ENCODE results near the gene RBFOX2.

RBFOX2 gene

DNA sequence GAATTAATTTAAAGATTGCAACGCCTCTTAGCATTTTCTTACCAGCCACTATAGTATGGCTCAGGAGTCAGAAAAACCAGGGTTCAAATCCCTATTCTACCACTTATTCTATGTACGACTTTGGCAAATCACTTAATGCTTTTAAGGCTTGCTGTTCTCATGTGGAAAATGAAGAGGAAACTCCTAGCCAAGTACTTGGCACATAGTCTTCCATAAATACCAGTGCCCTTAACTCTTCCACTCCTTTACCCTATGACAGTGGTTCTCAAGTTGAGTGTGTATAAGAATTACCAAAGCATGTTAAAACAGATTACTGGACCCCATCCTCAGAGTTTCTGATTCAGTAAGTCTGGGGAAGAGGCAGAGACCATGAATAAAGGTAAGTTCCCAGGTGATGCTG lies 107.6 kb downstream of the RBFOX2 start:
- DNase-seq: no peak

DNA sequence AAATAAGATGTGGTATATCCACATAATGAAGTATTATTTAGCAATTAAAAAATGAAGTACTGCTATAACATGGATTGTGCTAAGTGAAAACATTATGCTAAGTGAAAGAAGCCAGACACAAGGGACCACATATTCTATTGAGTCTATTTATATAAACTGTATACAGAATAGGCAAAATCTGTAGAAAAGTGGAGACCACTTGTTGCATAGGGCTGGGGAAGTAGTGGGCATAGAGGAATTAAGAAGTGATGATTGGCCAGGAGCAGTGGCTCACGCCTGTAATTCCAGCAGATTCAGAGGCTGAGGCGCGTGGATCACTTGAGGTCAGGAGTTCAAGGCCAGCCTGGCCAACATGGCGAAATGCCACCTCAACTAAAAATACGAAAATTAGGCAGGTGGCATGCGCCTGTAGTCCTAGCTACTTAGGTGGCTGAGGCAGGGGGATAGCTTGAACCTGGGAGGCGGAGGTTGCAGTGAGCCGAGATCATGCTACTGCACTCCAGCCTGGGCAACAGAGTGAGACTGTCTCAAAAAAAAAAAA lies 109.6 kb downstream of the RBFOX2 start:
- no peak for DNase-seq

DNA sequence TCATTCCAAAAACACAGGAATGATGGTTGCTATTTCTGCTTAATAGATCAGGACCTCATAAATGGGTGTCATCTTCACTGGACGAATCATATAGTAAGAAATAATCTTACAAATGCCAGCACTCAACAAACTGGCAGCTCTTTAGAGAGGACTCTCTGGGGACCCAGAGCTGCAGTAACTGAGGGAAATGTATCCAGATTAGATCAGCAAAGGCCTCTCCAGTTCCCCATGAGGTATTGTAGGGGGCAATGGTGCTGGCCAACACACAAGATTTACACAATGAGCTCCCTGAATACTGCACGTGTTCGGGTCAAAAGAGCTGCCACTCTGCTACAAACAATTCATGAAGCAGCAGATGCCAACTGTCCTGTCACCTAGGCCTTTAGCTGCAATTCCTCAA lies 110.2 kb downstream of the RBFOX2 start:
- DNase-seq: no peak

DNA sequence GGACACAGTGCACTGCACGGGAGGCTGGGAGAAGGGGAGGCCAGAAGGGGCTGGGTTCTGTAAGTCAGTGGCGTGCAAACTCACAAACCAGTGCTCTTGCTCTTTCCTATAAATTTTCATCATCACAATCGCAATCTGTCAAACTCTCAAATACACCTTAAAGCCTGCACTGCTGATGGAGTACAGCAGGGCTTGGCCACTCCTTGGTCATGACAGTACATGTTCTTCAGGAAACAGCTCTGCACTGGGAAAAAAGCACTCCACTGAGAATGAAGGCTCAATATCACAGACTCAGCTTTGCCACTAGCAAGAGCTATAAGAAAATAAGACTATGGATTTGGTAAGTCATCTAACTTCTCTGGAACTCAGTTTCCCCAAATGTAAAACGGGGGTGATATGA lies 111.0 kb downstream of the RBFOX2 start:
- DNase-seq: no peak

DNA sequence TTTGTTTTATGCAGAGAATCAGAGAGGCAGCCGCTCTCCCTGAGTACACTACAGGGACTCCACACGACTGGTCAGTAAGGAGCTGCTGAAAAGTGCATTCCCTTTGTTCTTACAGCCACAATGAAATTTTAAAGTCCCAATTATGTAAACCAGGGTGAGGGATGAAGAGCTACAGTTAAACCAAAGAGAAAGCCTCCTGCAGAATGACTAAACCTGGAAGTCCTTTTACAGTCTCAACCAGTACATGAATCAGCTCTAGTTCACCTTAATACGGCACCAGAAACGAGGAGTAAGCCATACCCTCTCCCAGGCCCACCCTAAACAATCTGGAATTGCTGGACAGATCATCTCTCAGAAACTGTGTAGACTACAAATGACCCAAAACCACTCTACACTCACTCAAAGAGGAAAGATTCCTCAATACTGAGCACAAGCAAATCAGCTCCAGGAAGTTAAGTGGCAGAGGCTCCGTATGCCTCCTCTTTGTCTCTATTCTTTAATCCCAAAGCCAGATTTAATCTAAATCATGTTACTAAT lies 113.1 kb downstream of the RBFOX2 start:
- DNase-seq: peak; percentile 16

DNA sequence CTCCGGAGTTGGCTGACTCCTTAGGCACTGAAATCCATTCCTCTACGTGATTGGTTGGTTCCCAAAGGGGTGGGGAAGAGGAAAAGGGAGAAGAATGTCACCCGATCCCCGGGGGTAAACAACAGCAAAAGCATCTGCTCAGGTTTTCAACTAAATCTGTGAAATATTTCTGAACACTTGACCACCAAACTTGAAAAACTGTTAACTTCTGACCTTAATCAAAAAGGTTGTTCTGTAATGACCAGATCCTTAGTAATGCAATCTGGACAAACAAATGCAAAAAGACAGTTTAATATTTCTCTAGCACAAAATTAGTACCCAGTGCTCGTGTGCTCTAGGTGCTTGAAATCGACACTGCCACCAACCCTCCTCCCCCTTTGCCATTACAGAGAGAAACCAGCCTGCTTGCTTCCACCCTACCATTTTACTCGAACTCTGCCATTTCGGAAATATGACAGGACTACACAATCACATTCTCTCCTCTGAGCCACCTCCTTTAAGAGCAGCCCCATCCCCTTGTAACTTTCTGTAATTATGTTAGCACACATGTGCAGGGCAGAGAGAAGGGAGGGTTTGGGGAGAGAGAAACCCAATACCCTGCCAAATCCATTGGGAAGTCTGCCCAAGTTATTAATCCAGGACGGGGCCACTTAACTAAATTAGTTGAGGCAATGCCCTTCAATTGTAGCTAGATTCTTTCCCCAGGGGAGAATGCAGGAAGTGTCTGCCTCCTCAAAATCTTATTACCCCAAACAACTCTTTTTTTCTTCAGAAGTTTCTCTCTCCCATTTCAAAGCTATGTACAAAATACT lies 113.8 kb downstream of the RBFOX2 start:
- peak; percentile 92 for DNase-seq

DNA sequence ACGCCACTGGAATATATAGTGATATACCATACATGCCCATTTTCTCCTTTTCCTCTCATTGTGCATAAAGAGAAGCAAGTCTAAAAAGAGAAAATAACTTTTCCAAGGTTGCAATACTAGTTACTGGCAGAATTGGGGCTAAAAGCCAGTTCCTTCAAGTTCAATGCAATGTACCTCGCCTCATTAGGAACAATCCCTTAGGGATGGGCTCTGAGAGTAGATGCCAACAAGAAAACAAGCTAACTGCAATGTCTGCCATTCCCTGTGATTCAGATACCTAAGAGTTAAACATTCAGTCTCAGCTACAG lies 114.3 kb downstream of the RBFOX2 start:
- no peak for DNase-seq

DNA sequence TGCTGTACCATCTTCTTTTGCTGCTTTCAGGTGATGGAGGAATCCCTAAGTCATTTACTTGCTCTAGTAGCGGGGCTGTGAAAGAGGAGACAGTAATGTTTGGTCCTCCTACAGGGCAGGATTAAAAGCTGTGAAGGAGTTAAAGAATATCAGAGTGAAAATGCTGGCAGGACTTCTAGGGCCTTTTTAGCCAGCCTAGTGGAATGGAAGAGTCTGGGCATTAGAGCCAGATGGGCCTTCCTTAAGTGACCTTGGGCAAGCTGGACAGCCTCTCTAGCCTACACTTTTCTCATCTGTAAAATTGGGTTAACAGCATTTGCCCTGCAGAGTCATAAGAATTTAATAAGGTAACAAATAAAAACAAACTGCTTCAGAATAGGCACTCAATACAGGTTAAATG lies 114.7 kb downstream of the RBFOX2 start:
- no peak for DNase-seq

DNA sequence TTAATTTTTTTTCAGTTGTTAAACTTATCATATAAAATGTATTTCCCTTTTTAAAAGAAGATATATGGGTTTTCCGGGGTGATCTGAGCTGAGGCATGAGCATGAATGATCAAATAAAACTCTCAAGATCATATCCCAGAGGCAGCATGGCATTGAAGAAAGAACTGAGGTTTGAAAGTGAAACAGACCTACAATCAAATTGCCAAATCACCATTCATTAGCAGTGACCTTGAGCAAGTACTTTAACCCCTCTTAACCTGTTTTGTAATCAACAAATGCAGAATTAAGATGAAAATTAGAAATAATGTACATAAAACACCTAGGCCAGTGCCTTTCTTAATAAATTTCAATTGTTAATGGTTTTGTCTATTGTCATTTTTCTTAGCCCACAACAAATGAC lies 116.0 kb downstream of the RBFOX2 start:
- no peak for DNase-seq

DNA sequence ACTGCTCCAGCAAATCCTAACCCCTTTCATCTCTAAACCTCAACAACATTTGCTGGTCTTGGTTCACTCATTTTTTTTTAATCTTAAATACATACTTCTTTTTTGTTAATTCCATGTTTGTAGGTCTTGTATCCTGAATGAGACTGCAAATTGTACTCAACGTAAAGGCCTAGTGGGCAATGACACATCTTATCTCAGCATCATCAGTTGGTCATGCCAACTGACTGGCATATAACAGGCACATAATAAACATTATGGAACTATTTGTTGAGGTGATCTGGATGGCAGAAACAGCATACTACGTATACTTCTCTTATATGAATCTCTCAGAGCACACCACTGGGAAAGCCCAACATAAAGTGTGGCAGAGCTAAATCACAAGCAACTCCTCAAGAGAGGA lies 116.7 kb downstream of the RBFOX2 start:
- no peak for DNase-seq

DNA sequence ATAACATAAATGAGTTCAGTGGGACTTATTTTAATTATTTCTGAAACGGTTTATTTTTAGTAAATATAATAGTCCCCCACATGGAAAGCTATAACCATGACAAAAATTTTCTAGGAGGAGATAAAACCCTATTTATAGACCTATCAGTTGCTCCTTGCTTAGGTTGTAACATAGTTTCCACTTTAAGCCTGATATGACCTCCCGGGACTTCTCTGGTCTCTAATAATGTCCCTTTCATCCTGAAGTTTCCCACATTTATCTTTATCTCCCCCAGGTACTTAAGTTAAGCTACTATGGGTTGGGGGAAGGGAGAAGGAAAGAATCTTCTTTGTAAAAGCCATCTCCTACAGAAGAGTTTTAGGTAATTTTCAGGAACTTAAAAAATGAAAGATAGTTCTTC lies 117.7 kb downstream of the RBFOX2 start:
- no peak for DNase-seq

DNA sequence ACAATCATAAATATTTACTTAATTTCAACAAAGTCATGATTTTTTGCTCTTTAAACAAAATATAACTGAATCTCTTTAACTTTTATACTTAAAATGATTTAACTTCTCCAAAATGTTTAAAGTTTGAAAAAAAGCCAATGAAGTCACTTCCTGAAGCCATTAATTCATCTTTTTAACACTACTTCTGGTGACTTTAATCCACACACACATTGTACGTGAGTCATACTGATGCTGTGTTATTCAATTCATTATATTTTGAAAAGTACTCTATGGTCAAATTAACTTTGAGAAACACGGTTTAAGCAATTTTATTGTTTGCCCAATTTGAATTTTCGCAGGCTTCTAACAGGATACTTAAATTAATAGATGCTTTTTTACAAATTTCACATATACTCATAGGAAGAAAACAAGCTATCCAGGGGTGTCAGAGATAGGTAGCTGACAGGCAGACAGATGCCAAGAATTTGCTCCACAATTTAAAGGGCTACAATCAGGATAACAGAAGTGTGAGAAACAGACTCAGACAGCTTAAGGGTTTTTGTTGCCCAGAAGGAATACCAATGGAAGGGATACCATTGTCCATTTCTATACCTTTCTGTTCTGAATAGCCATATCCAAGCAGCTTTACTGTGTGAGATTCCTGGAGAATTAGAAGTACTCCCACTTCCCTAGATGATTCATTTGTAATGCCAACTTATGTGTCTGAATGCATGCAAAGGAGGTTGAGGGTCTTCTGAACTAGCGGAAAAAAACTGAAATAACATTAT lies 118.4 kb downstream of the RBFOX2 start:
- no peak for DNase-seq

DNA sequence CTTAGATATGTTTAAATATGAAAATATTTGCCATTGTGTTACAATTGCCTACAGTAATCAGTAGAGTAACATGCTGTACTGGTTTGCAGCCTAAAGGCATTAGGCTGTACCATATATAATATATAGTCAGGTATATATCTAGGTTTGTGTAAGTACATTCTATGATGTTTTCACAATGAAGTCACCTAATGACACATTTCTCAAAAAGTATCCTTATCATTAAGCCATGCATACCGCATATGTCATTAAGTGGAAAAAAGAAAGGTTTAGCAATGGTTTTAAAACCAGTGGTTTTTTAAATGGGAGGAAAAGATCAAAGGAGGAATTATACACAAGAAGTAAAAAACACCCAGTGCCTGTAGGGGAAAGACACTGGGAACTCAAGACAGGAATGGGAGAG lies 122.7 kb downstream of the RBFOX2 start:
- no peak for DNase-seq

DNA sequence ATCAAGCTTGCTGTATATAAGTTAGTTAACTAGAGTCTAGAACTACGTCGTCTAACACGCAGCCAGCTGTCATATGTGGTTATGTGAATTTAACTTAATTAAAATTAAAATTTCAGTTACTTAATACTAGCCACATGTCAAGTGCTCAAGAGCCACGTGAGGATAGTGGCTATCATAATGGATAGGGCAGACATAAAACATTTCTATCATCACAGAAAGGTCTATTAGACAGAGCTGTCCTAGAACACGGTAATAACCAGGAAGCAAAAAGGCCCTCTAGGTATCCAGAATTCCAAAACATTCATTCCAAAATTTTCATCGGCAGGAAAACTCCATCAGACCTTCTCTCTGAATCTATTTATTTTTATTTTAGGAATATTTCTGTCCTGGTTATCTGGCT lies 123.9 kb downstream of the RBFOX2 start:
- no peak for DNase-seq

DNA sequence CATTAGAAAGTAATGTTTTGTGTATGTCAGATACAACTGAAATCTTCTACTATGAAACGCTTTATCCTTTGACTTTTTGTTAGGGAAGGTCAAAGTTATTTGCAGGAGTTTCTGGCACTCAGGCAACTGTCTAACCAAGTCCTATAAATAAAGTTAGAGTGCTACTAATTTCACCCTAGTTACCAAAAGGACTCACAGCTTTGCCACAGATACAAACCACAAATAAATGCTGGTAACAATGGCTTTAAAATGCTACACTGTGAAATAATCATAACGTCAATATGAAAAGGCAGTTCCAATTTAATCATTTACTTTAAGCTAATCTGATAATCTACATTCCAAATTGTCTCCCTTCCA lies 124.3 kb downstream of the RBFOX2 start:
- DNase-seq: no peak

DNA sequence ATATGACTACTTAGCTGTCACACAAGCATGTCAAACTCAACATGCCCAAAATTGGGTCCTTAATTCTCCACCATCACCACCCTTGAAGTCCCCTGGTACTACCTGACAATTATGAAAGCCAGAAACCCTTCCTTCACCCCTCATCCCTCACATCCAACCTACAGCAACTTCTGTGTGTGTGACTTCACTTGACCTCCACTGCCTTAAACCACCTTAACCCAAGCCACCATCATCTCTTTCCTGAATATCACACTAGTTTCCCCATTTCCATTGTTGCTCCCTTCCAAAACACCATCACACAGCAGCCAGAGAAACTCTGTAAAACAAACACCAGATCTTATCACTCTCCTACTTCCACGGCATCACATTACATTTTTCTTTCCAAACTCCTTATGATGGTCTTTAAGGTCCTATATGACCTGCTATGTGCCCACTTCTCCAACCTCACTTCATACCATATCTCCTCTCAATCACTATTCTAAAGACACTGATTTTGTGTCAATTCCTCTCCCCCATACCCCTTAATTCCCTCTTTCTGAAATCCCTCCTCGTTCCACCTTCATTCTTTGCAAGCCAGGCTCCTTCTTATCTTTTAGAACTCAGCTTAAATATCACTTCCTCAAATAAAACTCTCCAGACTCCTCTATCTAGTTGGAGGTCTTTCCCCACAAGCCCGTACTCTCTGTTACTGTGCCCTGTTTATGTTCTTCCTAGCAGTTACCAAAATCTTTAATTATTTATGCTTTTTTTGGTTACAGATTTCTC lies 124.9 kb downstream of the RBFOX2 start:
- no peak for DNase-seq

DNA sequence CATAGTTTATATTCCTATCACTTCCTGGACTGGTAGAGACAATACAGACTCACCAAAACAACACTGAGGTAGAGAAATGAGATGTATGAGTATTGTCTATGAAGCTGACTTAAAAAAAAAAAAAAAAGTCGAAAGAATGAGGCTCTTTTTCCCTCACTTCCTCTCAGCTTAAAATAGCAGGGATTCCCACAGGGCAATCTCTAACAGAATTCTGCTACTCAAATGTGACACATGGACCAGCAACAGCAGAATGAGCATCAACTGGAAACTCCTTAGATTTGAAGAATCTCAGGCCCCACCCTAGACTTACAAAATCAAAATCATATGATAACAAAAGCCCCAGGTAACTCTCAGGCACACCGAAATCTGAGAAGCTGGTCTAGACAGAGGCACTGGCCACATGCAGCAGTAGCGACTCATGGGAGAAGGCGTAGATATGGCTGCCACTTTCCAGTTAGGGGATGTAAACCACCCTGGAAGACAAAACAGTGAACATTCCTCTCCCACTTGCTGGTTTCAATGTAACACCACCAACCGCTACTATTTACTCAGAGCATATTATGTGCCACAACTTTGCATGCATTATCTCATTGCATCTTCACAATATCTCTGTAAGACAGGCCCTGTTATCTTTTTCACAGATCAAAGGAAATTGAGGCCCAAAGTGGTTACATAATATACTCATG lies 128.0 kb downstream of the RBFOX2 start:
- no peak for DNase-seq

DNA sequence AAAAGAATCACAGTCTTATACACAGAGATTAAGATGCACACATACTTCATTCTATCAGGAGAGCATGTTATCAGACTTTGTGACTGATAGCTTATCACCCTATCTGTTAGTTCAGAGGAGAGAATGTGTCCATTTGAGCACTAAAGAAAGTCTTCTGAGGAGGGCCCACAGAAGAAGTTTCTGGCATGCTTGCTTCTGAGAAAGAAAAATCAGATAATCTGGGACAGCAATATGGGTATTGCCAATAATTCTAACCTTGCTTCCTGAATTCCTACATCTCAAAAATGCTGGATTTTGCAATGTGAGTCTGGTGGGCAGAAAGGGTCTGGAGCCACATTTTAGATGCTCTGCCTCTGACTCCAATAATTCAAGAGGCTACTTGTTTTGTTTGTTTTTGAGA lies 128.9 kb downstream of the RBFOX2 start:
- no peak for DNase-seq

DNA sequence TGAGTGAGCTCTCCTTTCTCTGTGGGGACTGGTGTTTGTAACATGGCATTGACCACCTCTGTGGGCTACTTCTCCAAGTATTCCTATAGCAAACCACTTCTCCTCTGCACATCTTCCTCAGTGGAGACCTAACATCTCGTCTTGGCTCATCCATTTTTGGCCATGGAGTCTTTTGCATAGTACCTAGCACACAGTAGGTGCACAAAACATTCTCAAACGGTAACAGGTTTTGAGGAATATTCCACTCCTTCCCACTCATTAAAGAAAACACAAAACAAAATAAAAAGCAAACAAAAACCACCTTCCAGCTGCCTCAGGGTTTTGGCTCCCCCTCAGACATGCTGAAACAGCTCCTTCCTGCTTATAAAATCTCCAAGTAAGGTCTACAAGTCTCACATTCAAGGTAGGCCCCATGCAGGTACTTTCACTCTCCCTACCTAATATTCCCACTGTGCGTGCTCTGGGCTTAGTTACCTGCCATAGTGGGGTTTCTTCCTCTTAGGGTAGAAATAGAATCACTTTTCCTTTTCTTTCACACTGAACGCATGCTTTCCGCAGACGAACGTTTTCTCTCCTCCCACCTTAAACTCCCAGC lies 132.4 kb downstream of the RBFOX2 start:
- DNase-seq: no peak

DNA sequence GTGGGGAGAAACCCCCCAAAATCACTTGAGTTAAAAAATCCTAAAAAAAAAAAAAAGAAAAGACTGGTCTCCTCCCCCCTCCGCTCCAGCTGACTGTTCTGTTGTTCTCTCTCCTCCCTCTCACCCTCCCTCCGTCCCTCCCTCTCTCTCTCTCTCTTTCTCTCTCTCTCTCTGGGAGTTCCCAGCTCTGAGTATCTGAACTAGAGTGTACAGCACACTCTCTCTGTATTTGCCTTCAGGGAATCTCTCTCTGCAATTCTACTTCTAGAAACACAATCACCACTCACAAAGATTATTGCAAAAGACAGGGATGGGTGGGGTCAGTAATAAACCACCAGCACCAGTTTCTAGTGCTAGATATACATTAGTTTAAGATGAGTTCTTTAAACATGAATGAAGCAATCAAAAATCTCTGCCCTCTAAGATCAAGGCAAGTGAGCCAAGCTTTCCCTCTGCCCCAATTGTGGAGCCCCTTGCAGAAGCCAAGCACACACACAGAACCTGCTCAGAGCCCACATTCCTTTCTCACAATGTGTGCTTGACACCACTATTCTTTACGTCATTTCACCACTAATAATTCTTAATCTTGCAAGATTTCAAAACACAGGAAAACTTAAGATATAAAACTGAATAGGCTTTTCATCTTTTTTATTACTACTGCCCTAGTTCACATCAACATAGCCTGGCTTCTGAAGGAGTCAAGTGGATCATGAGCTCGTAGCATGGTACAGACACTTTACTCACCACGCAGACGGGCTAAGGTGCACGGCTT lies 133.5 kb downstream of the RBFOX2 start:
- peak; percentile 56 for DNase-seq

DNA sequence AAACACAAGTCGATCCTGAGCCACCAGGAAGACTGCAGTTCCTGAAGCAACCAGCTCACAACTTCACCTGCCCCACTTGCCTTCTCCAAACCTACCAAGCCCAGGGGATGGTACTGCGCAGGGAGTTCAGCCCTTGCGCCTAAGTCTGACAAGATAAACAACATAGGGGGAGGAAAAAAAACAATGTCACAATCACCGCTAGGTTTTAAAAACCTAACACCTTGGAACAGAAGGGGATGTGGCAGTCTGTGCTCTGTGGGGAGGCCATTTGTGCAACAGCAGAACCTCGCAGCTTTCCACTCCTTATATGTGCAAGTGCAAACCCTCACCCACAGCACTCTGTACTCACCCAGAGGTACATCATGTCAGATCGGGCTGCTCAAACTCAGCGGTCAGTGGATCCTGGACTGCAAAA lies 134.2 kb downstream of the RBFOX2 start:
- no peak for DNase-seq

DNA sequence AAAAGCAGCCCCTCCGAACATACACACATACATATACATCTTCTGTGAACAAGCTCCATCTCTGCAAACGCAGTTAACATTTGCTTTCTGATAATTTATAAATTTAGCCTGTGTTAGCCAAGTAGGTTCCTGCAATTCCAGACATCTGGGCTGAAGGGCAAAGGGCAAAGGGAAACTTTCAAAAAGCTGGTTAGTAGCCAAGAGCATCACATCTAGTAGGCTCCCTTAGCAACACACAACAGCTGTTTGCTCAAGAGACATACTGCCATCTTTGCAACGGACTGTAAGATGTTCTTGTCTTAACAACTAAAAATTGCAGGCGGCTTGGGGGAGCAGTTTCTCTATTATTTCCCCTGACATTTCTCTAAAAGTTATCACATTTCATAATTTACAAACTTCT lies 134.9 kb downstream of the RBFOX2 start:
- no peak for DNase-seq

Measured in kidney glomerular epithelial cell (primary cell).